Measurements from ENCODE around the gene SEC23A.
"Not testable (repeated sequence)": the region's sequence is repeated elsewhere in the genome, so short reads cannot be mapped to it uniquely, and the experiment has no call there.

SEC23A gene

GRCh38 chr14:39102969-39103957 is at the start of gene SEC23A:
TSS of gene SEC23A (minus strand) at chr14:39103235. CDS start at chr14:39096118, 7,117 bp downstream.
- DNase-seq, result peak; percentile 88

- no peak for DNase-seq
Measured at GRCh38 chr14:39145266-39145966, 42.4 kb upstream of the SEC23A start.

- DNase-seq, result not testable (repeated sequence)
Measured at GRCh38 chr14:39143226-39143625, 40.2 kb upstream of the SEC23A start.

GRCh38 chr14:39141623-39142022 is 38.6 kb upstream of the SEC23A start:
- DNase-seq, result not testable (repeated sequence)

GRCh38 chr14:39140170-39140569 is 37.1 kb upstream of the SEC23A start:
- no peak for DNase-seq

- no peak for DNase-seq
Measured at GRCh38 chr14:39138440-39138839, 35.4 kb upstream of the SEC23A start.

GRCh38 chr14:39137835-39138234 is 34.8 kb upstream of the SEC23A start:
- DNase-seq, result not testable (repeated sequence)

- DNase-seq, result no peak
Measured at GRCh38 chr14:39122330-39123138, 19.5 kb upstream of the SEC23A start.

GRCh38 chr14:39114073-39114838 is 11.2 kb upstream of the SEC23A start, which contains the start of gene GEMIN2:
TSS of gene GEMIN2 (plus strand) at chr14:39114323. CDS start at chr14:39114339, 16 bp downstream.
- DNase-seq, result peak; percentile 95

- DNase-seq, result no peak
Measured at GRCh38 chr14:39113685-39114072, 10.6 kb upstream of the SEC23A start.

GRCh38 chr14:39109893-39110715 is 7.1 kb upstream of the SEC23A start:
- DNase-seq, result no peak

- DNase-seq, result no peak
Measured at GRCh38 chr14:39108791-39109190, 5.8 kb upstream of the SEC23A start.

GRCh38 chr14:39107591-39107996 is 4.6 kb upstream of the SEC23A start:
- DNase-seq, result no peak

GRCh38 chr14:39104078-39104801 is 1.2 kb upstream of the SEC23A start:
- not testable (repeated sequence) for DNase-seq

- no peak for DNase-seq
Measured at GRCh38 chr14:39102265-39102968, 618 bp downstream of the SEC23A start.

- DNase-seq, result no peak
Measured at GRCh38 chr14:39099748-39100147, 3.3 kb downstream of the SEC23A start.

- DNase-seq, result not testable (repeated sequence)
Measured at GRCh38 chr14:39099215-39099614, 3.8 kb downstream of the SEC23A start.

- DNase-seq, result no peak
Measured at GRCh38 chr14:39097159-39097558, 5.9 kb downstream of the SEC23A start.

GRCh38 chr14:39094515-39094914 is 8.5 kb downstream of the SEC23A start:
- no peak for DNase-seq

GRCh38 chr14:39091716-39092115 is 11.3 kb downstream of the SEC23A start:
- DNase-seq, result no peak

Measured in CD4-positive, alpha-beta T cell treated with Interleukin-15 for 1 hour (primary cell).